WTC11 (cell line): ENCODE data around the gene SEMA3D. TPM values are rescaled to one million over a fixed set of nuclear protein-coding genes. Genes with fewer than 3 reads are reported as not detected.
A peak's percentile ranks its signal among the peaks of the same experiment; 100 is the strongest.

Experiments used
- ATAC-seq: fragments of 200-7000 bp; cut with Tn5 transposase; 2 replicates; pipeline ENCODE4 v1.10.0; 2021; ENCODE audit warnings: mild to moderate bottlenecking, moderate library complexity
- CTCF ChIA-PET: fragments of 300-600 bp; sonication (Branson Sonifier 250); formaldehyde crosslinking; loops from one replicate; lab custom pipeline; 2021; ENCODE audit warnings: antibody characterized with exemption; lab: Charles Lee
- POLR2A ChIA-PET: fragments of 350-600 bp; sonication (Branson Sonifier 250); formaldehyde crosslinking; loops from one replicate; lab custom pipeline; 2021; ENCODE audit warnings: antibody characterized with exemption; lab: Charles Lee
- DNase-seq: peaks from one replicate; pipeline ENCODE4 v3.0.0; 2021; ENCODE audit warnings: low spot score
- H3K27ac Mint-ChIP-seq: 2 replicates; pipeline ENCODE4 v1.8.0; 2021; ENCODE audit warnings: mixed read lengths
- H3K27me3 Mint-ChIP-seq: 2 replicates; pipeline ENCODE4 v1.8.0; 2021; ENCODE audit warnings: low read depth, mild to moderate bottlenecking, moderate library complexity, mixed read lengths
- H3K36me3 Mint-ChIP-seq: 2 replicates; pipeline ENCODE4 v1.8.0; 2021; ENCODE audit warnings: mixed read lengths
- H3K4me1 Mint-ChIP-seq: 2 replicates; pipeline ENCODE4 v1.8.0; 2022; ENCODE audit warnings: mixed read lengths
- H3K4me3 Mint-ChIP-seq: 2 replicates; pipeline ENCODE4 v1.8.0; 2021; ENCODE audit warnings: mild to moderate bottlenecking, moderate library complexity, mixed read lengths
- H3K9me3 Mint-ChIP-seq: 2 replicates; pipeline ENCODE4 v1.8.0; 2021; ENCODE audit warnings: mixed read lengths
- CBFB ChIP-seq: sonication (generic); formaldehyde crosslinking; IDR thresholded peaks from 2 replicates; pipeline ENCODE4 v1.8.1; 2022; ENCODE audit warnings: mild to moderate bottlenecking, low read depth, missing genetic modification reagents
- CDX4 ChIP-seq: fragments of 250-450 bp; sonication (Bioruptor Pico); IDR thresholded peaks from 2 replicates; pipeline ENCODE4 v1.9.0; 2021; ENCODE audit warnings: moderate library complexity, mild to moderate bottlenecking, inconsistent platforms, borderline replicate concordance
- E2F1 ChIP-seq: sonication (generic); formaldehyde crosslinking; IDR thresholded peaks from 2 replicates; pipeline ENCODE4 v1.8.0; 2022; ENCODE audit warnings: mild to moderate bottlenecking, missing genetic modification reagents
- ETV6 ChIP-seq: sonication (generic); formaldehyde crosslinking; IDR thresholded peaks from 2 replicates; pipeline ENCODE4 v1.8.1; 2022; ENCODE audit warnings: mild to moderate bottlenecking, missing genetic modification reagents
- NFATC4 ChIP-seq: fragments of 250-450 bp; sonication (Bioruptor Pico); IDR thresholded peaks from 2 replicates; pipeline ENCODE4 v1.9.0; 2021; ENCODE audit warnings: mild to moderate bottlenecking
- NFE2L1 ChIP-seq: sonication (generic); formaldehyde crosslinking; IDR thresholded peaks from 2 replicates; pipeline ENCODE4 v1.8.1; 2023; ENCODE audit warnings: missing genetic modification reagents
- SMAD3 ChIP-seq: sonication (generic); formaldehyde crosslinking; IDR thresholded peaks from 2 replicates; pipeline ENCODE4 v1.8.0; 2022; ENCODE audit warnings: missing genetic modification reagents, mild to moderate bottlenecking, borderline replicate concordance
- ZNF121 ChIP-seq: sonication (generic); formaldehyde crosslinking; IDR thresholded peaks from 2 replicates; pipeline ENCODE4 v1.8.0; 2023; ENCODE audit warnings: missing genetic modification reagents
- ZNF281 ChIP-seq: sonication (generic); formaldehyde crosslinking; IDR thresholded peaks from 2 replicates; pipeline ENCODE4 v1.8.0; 2023; ENCODE audit warnings: mild to moderate bottlenecking, missing genetic modification reagents
- ZNF396 ChIP-seq: fragments of 250-450 bp; sonication (Bioruptor Pico); IDR thresholded peaks from 2 replicates; pipeline ENCODE4 v1.8.0; 2021; ENCODE audit warnings: mild to moderate bottlenecking, moderate library complexity, borderline replicate concordance
- ZNF671 ChIP-seq: fragments of 250-450 bp; sonication (Bioruptor Pico); IDR thresholded peaks from 2 replicates; pipeline ENCODE4 v1.8.0; 2021; ENCODE audit warnings: mild to moderate bottlenecking
- total RNA-seq: library from RNA; stranded (reverse); gene quantifications from 3 replicates; pipeline ENCODE4 v1.2.3, GENCODE V29; 2021
- TF ChIP-seq, protein P1 (sequence below): sonication (generic); formaldehyde crosslinking; IDR thresholded peaks from 2 replicates; pipeline ENCODE4 v1.8.0; 2023; ENCODE audit warnings: missing genetic modification reagents
- TF ChIP-seq, protein P2 (sequence below): sonication (generic); formaldehyde crosslinking; IDR thresholded peaks from 2 replicates; pipeline ENCODE4 v1.8.1; 2022; ENCODE audit warnings: missing genetic modification reagents, borderline replicate concordance
- TF ChIP-seq, protein P3 (sequence below): fragments of 200-600 bp; IDR thresholded peaks from 2 replicates; pipeline ENCODE4 v1.8.0; 2022; ENCODE audit warnings: antibody characterized with exemption
- TF ChIP-seq, protein P4 (sequence below): sonication (generic); formaldehyde crosslinking; IDR thresholded peaks from 2 replicates; pipeline ENCODE4 v1.8.1; 2022; ENCODE audit warnings: mild to moderate bottlenecking, missing genetic modification reagents, moderate library complexity, borderline replicate concordance
- TF ChIP-seq, protein P5 (sequence below): sonication (generic); formaldehyde crosslinking; conservative IDR thresholded peaks from 2 replicates; pipeline ENCODE4 v1.8.1; 2023; ENCODE audit warnings: mild to moderate bottlenecking, low read depth, missing genetic modification reagents, moderate library complexity

Gene SEMA3D
- total RNA-seq, 1 experiment from 2014 or later: 3.8 TPM

DNA sequence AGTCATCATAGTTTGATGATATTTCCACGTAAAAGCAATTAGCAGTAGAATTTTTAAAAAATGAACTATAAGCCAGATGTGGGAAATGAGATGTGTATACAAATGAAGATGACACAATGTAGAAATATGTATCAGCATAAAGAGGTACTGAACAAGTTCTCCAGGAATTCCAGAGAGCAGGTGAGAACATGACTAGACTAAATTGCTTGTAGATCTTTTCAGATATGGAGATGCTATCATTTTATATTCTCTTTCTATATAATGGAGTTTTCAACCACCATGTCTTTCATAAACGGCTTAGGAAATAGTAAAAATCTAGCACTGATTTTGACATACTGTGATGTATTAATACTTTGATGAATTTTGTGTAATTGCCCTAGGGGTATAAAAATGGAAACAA is 130.9 kb downstream of the SEMA3D start:
- Mint-ChIP-seq H3K9me3 (no peaks in the 10 kb centered on the region), H3K36me3 (no peaks in the 10 kb centered on the region), H3K4me3 (no peak overlapping the region), H3K4me1 (peaks cover 7% of the 10 kb centered on the region), H3K27ac (no peak overlapping the region), H3K27me3 (no peaks in the 10 kb centered on the region)
- POLR2A ChIA-PET: no interaction called here
- CTCF ChIA-PET: no interaction called here
- DNase-seq (no peak), ATAC-seq (no peak)
- TF ChIP-seq, protein P1, sequence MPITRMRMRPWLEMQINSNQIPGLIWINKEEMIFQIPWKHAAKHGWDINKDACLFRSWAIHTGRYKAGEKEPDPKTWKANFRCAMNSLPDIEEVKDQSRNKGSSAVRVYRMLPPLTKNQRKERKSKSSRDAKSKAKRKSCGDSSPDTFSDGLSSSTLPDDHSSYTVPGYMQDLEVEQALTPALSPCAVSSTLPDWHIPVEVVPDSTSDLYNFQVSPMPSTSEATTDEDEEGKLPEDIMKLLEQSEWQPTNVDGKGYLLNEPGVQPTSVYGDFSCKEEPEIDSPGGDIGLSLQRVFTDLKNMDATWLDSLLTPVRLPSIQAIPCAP (CRISPR knock-in tag): no peak

GRCh38 chr7:85055196-85055595 is 131.7 kb downstream of the SEMA3D start:
- TF ChIP-seq ETV6 (CRISPR knock-in tag) (no peak), NFATC4 (CRISPR knock-in tag) (no peak), CDX4 (CRISPR knock-in tag) (no peak), ZNF281 (CRISPR knock-in tag) (no peak)
- TF ChIP-seq, protein P1 (CRISPR knock-in tag): no peak
- TF ChIP-seq, protein P2, sequence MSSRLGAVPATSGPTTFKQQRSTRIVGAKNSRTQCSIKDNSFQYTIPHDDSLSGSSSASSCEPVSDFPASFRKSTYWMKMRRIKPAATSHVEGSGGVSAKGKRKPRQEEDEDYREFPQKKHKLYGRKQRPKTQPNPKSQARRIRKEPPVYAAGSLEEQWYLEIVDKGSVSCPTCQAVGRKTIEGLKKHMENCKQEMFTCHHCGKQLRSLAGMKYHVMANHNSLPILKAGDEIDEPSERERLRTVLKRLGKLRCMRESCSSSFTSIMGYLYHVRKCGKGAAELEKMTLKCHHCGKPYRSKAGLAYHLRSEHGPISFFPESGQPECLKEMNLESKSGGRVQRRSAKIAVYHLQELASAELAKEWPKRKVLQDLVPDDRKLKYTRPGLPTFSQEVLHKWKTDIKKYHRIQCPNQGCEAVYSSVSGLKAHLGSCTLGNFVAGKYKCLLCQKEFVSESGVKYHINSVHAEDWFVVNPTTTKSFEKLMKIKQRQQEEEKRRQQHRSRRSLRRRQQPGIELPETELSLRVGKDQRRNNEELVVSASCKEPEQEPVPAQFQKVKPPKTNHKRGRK (CRISPR knock-in tag): no peak
- ChIA-PET CTCF (no interaction called here), POLR2A (no interaction called here)
- peaks cover 7% of the 10 kb centered on the region for H3K4me1 Mint-ChIP-seq
- no peak for ATAC-seq
- H3K27me3 Mint-ChIP-seq: no peaks in the 10 kb centered on the region
- no peak for DNase-seq
- no peak overlapping the region for H3K27ac Mint-ChIP-seq
- no peaks in the 10 kb centered on the region for H3K9me3 Mint-ChIP-seq
- H3K4me3 Mint-ChIP-seq: no peak overlapping the region
- H3K36me3 Mint-ChIP-seq: no peaks in the 10 kb centered on the region

DNA sequence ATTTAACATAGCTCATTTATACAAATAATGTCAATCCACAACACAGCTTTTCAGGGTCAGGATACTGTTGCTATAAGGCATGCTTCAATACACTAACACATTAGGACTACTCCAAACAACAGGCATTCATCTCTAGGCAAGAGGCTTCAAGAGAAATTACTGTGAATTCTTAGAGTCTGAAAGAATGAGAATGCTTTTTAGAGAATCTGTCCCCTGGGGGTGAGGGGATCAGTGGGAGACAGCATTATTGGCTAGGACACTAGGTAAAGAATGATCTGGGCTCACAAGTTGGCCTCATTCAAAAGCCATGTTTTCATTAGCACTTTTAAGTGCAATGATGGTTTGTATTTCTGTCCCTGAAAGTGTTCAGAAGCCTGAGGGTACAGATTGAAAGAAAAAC is 132.6 kb downstream of the SEMA3D start:
- Mint-ChIP-seq H3K4me1 (peaks cover 15% of the 10 kb centered on the region), H3K27me3 (no peaks in the 10 kb centered on the region), H3K36me3 (no peaks in the 10 kb centered on the region), H3K27ac (no peak overlapping the region), H3K4me3 (no peak overlapping the region), H3K9me3 (no peaks in the 10 kb centered on the region)
- DNase-seq (no peak), ATAC-seq (peak; percentile 70)
- ChIA-PET CTCF (interaction anchor here (1.2 kb wide), 1 partner anchor 13 kb away, joined by 5 read pairs; no protein-coding TSS in a partner anchor), POLR2A (no interaction called here)
- TF ChIP-seq, protein P3, sequence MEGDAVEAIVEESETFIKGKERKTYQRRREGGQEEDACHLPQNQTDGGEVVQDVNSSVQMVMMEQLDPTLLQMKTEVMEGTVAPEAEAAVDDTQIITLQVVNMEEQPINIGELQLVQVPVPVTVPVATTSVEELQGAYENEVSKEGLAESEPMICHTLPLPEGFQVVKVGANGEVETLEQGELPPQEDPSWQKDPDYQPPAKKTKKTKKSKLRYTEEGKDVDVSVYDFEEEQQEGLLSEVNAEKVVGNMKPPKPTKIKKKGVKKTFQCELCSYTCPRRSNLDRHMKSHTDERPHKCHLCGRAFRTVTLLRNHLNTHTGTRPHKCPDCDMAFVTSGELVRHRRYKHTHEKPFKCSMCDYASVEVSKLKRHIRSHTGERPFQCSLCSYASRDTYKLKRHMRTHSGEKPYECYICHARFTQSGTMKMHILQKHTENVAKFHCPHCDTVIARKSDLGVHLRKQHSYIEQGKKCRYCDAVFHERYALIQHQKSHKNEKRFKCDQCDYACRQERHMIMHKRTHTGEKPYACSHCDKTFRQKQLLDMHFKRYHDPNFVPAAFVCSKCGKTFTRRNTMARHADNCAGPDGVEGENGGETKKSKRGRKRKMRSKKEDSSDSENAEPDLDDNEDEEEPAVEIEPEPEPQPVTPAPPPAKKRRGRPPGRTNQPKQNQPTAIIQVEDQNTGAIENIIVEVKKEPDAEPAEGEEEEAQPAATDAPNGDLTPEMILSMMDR: no peak
- TF ChIP-seq E2F1 (CRISPR knock-in tag) (no peak), ZNF121 (CRISPR knock-in tag) (no peak), NFE2L1 (CRISPR knock-in tag) (no peak), CBFB (CRISPR knock-in tag) (no peak), SMAD3 (no peak), ZNF396 (CRISPR knock-in tag) (no peak), ZNF671 (no peak)
- TF ChIP-seq, protein P4, sequence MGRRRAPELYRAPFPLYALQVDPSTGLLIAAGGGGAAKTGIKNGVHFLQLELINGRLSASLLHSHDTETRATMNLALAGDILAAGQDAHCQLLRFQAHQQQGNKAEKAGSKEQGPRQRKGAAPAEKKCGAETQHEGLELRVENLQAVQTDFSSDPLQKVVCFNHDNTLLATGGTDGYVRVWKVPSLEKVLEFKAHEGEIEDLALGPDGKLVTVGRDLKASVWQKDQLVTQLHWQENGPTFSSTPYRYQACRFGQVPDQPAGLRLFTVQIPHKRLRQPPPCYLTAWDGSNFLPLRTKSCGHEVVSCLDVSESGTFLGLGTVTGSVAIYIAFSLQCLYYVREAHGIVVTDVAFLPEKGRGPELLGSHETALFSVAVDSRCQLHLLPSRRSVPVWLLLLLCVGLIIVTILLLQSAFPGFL: no peak
- TF ChIP-seq, protein P5, sequence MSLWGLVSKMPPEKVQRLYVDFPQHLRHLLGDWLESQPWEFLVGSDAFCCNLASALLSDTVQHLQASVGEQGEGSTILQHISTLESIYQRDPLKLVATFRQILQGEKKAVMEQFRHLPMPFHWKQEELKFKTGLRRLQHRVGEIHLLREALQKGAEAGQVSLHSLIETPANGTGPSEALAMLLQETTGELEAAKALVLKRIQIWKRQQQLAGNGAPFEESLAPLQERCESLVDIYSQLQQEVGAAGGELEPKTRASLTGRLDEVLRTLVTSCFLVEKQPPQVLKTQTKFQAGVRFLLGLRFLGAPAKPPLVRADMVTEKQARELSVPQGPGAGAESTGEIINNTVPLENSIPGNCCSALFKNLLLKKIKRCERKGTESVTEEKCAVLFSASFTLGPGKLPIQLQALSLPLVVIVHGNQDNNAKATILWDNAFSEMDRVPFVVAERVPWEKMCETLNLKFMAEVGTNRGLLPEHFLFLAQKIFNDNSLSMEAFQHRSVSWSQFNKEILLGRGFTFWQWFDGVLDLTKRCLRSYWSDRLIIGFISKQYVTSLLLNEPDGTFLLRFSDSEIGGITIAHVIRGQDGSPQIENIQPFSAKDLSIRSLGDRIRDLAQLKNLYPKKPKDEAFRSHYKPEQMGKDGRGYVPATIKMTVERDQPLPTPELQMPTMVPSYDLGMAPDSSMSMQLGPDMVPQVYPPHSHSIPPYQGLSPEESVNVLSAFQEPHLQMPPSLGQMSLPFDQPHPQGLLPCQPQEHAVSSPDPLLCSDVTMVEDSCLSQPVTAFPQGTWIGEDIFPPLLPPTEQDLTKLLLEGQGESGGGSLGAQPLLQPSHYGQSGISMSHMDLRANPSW: no peak
